Stimulated activated CD8-positive, alpha-beta memory T cell treated with anti-CD3 and anti-CD28 coated beads, Interleukin-15, amount 100 ng/mL, for 1 hour (primary cell): ENCODE data around the gene SIAE.
A peak's percentile ranks its signal among the peaks of the same experiment; 100 is the strongest.

Experiments used
- DNase-seq: peaks from one replicate; pipeline ENCODE4 v3.0.0-alpha.2; 2020; ENCODE audit warnings: low read depth

Gene SIAE, protein sequence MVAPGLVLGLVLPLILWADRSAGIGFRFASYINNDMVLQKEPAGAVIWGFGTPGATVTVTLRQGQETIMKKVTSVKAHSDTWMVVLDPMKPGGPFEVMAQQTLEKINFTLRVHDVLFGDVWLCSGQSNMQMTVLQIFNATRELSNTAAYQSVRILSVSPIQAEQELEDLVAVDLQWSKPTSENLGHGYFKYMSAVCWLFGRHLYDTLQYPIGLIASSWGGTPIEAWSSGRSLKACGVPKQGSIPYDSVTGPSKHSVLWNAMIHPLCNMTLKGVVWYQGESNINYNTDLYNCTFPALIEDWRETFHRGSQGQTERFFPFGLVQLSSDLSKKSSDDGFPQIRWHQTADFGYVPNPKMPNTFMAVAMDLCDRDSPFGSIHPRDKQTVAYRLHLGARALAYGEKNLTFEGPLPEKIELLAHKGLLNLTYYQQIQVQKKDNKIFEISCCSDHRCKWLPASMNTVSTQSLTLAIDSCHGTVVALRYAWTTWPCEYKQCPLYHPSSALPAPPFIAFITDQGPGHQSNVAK

DNA sequence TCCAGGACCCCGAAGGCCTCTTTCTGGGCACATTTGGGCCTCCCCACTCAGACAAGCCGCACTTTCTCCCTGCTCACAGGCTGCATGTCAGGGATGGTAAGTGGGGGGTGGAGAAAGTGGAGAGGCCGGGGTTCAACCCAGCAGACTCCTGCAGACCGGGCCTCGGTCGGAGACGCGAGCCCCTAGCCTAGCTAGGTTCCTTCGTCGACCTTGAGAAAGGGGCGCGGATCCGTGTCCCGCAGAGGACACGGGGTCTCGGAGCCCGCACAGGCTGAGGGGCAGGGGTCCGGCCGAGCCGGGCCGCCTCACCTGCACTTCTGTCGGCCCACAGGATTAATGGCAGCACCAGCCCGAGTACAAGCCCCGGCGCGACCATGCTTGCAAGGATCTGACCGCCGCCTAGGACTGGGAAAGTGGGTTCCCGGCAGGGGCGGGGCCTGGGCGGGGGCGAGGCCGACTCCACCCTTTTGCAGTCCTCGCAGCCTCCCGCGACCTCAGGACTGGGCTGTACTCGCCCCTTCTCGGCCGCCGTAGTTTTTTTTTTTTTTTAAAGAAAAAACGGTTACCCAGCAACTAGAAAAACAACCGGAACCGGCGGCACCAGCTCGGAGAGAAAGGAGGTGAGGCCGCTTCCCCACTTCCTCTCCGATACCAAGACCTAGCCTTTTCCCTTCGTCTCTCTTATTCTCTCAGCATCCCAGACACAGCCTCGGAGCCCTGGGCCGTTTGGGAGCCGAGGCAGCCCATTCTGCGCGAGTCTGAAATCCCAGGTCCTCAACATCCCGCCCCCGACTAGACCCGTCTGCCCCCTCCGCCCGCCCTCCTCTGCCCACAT is at the start of gene SIAE, which contains the start of gene SPA17:
Gene SIAE (minus strand): TSS at position 407 of the 835 bp plus-strand sequence. CDS start 31 bp downstream, at position 376.
Gene SPA17 (plus strand): TSS at position 572 of the 835 bp plus-strand sequence. CDS start 1,361 bp downstream, outside the sequence.
- DNase-seq, result peak; percentile 55

DNA sequence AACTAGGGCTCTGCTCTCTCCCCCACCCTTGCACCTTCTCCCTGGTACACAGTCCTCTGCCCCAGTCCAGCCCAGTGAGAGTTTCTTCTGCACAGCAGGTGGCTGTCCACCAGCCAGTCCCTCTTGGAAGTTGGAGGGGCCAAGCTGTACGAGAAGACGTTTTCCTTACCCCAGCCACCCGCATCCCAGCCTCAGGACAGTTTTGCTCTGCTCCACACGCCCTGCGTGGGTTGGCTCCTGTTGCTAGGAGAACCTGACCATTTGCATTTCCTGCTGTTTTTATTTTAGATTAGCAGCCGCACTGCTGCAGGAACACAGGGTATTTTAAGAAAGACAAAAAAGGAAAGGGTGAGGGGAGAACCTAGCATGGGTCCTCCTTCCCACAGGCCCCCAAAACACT is 48.6 kb upstream of the SIAE start:
- no peak for DNase-seq

DNA sequence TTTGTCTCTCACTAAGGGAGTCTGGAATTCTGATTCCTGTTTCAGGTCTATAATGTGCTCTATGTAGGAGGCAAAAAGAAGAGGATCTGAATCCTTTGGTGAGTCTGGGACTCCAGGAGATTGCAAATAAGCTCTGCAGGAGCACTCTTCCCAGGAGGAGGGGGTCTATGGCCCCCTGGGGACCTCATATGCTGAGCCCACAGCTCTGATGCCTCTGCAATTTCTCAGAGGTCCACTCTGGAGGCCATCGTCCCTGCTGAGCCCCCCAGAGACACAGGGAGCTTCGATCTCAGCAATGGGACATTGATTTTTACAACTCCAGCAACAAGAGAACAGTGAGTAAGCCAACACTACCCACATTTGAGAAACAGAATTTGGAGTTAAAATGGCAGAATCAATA is 46.0 kb upstream of the SIAE start:
- DNase-seq, result no peak

DNA sequence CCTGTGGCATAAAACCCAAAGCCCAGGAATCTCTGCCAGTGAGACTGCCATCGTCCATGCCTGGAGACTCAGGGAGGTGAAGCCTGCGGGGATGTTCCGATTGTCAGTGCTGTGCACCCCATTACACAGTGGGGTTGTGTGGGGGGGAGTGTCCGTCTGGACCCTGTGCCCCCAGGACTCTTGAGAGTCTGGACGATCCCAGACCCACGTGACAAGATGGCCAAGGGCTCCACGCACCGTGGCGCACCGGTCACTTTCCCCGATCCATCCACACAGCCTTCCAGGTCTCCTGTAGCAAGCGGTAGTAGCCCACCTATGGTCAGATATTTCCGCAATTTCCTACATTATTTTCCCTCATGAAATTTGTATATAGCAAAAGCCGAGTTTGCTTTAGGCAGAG is 45.3 kb upstream of the SIAE start:
- no peak for DNase-seq

DNA sequence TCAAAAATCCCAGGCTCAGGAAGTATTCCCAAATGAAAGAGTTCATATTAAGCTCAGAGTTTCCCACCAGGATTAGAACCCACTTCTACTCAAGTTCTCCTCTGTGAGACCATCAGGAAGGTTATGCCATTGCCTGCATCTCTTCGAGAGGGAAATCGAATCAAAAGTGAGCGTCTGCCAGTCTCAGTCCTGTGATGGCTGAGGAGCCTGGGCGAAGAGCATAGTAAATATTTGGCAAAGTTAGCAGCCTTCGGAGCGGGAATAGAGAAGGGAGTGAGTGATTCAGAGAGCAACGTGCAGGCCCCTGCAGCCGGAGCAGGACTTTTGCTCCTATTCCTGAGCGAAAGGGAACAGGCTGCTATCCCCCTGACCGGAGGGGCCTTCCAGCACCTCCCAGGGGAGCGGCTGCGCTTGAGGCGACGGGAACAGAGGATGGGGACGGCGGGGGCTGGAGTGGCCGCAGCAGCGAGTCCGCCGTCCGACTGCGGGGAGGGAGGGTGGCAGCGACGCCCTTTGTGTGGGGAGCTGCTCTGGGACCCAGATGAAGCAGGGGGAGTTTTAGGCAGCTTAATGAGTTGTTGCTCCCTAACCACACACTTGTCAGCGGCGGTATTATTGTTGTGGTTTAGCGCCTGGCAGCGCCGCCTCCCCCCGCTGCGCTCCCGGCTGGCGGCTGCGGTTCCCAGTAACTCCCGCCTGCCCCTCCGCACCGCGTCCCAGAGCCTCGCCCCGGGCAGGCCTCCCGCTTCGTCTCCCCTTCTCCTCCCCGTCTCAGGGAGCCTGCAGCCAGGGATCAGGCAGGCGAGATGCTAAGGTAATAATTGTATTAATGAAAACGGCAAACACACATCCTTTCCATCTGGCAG is 44.5 kb upstream of the SIAE start:
- no peak for DNase-seq

DNA sequence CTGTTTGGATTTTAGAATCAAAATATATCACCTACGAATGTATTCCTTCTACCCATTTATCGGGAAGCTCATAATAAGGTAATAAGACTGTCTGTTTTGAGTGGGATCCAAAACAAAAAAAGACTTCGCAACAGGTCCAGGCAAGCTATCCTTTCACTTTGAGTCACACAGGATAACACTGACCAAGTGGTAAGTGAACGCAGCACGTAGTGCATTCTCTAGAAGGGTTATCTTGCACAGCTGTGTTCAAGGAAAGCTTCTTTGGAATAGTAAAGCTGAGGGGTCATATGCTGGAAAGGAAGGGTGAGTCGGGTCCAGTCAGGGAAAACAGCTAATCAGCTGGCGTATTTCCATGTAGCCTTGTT is 43.9 kb upstream of the SIAE start:
- DNase-seq, result no peak

DNA sequence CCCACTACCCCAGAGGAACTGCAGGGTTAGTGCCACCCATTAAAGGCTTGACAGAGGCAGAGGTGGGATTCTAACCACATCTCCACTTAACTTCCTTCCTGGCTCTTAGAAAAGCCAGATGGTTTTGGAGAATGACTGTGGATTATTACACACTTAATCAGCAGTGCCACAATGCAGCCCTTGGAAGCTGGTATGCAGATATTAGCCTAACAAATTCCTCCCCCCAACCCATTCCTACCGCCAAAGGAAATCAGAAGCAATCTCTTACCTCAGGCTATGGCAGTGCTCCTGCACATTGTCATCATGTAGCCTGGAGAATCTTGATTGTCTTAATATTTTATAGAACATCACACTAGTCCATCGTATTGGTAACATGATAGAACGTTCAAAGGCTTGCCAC is 43.1 kb upstream of the SIAE start:
- no peak for DNase-seq

DNA sequence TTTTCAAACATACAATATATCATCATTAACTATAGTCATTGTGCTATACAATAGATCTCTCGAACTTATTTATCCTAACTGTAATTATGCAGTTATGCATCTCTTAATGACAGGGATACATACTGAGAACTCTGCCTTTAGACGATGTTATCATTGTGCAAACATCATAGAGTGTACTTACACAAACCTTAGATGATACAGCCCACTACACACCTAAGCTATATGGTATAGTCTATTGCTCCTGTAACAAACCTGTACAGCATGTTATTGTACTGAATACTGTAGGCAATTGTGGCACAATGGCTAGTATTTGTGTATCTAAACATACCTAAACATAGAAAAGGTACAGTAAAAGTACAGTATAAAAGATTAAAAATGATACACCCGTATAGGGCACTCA is 38.9 kb upstream of the SIAE start:
- DNase-seq, result no peak

DNA sequence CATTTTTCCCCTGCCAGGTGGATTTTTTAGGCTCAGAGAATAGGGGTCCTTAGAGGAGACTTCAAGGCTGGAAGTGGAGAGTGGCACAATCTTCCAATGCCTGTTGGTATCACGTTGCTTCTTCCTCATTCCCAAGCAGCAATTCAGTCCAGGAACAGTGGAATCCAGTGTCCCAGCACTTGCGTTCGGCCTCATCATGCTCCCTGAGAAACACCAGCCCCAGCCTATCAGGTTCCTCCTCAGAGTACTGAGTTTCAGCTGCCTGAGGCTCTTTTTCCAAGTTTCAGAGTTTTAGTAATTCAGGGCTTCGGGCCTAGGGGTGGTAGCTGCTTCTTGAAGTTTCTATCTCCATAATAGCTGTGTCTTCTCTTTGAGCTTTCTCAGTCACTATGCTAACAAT is 34.3 kb upstream of the SIAE start:
- DNase-seq, result no peak

DNA sequence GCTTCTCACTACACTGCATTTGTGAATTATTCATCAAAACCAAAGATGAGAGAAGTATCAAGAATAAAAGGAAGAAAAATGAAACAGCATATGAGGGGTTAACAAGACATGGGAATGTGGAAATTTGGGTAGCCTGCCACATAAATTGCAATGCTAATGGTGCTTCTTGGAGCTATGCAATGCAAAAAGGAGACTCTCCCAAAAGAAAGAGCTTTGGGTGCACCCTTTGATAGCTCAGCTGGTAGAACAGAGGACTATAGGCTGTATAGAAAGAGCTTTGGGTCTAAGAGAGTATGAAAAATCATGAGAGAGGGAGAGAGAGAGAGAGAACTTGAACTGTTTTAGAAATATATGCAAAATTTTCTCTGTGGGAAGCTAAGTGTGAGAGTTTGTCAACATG is 26.5 kb upstream of the SIAE start:
- DNase-seq, result no peak

DNA sequence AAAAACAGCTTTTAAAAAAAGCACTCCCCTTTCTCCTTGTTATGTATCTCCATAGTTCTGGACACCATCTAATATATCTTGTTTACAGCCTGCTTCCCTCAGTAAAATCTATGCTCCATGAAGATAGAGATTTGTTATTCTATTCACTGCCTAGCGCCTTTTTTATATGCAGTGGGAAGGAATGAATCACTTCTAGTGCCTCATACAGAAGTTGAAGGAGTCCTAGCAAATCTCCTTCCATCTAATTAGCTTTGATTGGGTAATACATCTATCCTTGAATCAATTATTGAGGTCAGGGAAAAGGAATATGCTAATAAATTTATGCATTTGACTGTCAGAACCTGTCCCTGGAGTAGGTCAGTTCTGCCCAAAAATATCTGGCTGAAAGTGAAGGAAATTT is 26.0 kb upstream of the SIAE start:
- DNase-seq, result no peak

DNA sequence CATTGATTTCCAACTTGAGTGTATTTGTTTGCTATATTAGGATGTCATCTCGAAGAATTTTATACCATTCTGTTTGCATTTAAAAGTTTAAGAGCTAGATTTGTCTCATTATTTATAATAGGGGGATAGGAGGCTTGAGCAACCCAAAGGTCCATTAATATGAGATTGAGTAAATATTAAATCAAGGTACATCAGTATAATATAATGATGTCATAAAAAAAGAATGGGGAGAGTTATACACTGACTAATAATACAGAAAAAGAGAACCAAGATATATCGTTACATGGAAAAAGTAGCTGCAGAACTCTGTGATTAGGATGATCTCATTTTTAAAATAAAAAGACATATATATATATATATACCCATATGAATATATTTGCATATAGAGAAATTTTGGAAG is 19.6 kb upstream of the SIAE start:
- no peak for DNase-seq

DNA sequence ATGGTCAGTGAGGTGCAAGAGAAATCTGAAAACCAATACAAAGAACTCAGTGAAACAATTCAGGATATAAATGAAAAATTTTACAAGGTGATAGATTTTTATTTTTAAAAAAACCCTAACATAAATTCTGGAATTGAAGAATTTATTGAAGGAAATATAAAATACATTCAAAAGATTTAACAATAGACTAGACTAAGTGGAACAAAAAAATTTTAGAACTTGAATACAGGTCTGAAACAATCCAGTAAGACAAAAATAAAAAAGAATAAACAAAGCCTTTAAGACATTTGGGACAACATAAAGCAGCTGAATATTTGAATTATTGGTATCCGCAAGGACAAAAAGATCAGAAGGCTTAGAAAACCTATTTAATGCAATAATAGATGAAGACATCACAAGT is 8.9 kb upstream of the SIAE start:
- DNase-seq, result no peak

DNA sequence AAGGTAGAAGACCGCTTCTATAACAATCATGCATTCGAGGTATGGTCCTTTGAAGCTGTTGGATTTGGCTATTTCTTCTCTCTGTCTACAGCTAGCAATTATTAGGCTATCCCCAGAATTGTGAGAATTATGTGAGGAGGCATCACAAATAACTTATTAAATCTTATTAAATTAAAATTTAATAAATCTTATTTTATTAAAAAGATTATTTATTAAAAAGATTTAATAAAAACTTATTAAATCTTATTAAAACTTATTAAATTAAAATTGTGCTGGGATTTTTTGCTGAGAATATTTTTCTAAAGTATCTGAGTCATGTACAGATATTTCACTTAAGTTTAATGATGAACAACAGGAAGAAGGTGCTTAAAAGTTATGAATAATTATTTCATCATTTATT is 7.9 kb upstream of the SIAE start:
- DNase-seq, result no peak

DNA sequence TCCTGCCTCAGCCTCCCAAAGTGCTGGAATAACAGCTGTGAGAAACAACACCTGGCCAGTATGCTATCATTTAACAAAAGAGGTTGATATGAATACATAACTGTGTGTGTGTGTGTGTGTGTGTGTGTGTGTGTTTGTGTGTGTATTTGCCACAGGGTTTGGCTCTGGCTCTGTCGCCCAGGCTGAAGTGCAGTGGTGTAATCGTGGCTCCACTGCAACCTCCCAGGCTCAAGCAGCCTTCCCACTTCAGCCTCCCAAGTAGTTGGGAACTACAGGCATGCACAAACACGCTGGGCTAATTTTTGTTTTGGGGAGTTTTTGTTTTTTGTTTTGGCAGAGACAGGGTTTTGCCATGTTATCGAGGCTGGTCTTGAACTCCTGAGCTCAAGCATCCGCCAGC is 4.9 kb upstream of the SIAE start:
- DNase-seq, result no peak

DNA sequence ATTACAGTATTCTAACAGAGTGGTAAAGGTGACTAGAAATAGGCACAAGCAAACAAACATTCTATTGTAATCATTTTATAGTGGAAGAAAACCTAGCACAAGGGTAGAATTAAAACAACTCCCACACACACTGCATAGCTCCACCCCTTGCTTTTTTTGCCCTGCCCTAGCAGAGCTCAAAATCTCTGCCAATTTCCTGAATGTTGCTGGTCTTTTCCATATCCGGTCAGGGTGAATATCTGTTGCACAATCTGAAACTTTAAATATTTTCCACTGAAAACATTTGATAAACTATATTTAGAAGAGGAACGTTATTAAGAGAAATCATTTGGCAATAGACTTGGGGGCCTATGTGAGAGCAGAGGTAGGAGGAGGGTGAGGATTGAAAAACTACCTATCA is 2.8 kb upstream of the SIAE start:
- DNase-seq, result no peak

DNA sequence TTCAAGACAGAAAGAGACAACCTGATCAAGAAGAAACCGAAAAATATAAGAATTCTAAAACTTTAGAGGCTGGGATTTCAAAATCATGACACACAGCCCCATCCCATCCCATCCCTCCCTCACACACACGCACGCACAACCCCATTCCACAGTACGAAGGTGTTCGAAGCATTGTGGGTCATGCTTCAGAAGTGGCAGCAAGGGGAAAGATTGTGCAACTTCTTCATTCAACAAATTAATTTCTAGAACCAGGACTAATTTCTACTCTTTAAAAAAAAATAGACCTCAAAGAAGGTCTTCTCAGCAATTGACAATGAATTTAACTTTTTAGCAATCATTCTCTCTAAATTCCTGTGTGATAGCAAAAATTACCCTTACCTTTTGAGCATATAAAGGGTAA is 1.0 kb upstream of the SIAE start:
- no peak for DNase-seq

DNA sequence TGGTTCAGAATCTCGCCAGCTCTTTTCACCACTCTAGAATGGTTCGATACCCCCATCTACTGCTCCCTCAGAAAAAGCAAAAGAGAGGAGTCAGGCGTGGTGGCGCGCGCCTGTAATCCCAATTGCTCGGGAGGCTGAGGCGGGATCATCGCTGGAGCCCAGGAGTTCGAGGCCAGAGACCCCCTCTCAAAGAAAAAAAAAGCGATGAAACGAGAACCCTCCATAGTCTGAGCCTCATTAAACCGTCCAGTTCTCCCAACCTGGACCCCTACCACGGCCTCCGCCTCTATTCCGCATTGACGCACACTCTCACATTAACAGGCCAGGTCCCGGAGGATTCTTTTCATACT is 604 bp upstream of the SIAE start:
- no peak for DNase-seq

DNA sequence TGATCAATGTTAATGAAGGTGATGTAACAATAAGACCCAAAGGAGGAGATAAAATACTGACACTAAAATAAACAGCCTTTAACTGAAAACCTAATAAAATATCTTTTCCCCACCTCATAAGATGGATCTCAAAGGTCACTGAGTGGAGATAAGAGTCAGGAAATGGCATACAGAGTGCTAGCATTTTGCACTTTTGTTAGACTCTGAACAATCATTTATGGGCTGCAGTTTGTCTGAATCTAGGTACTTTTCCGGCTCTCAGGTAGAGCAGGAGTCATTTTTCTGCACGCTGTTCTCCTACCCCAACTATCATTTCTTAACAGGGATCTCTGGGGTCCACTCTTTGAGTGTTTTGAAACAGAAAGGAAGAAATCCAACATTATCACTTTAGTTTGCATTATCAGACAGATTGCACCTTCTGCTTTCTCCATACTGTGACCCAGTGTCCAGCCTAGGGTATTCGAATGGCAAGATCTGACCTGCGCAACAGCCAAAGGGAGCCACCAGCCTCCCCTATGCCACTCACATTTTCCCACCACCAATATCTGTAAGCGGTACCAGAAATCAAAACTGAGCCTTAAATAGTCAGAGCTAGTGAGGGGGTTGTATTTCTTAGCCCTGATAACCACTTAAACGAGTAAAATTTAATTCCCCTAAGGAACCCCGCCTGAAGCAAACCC is 863 bp downstream of the SIAE start:
- DNase-seq, result no peak

DNA sequence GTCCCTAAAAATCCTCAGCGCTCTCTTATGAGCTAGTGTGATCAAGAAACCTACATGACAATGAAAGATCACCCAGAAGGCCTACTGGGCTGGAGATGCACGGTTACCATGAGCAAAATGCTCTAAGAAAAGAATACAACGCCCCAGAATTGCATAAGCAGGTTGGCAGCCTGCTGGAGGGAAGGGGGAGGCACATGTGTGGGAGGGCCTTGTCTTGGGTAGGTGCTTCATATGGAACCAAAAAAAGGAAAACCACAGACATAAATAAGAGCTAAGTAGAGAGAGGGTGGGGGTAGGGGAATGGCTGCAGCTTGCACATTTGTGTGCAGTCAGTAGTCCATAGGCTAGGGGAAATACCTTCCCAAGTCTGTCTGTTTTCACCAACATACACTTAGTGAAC is 2.8 kb downstream of the SIAE start:
- DNase-seq, result no peak

DNA sequence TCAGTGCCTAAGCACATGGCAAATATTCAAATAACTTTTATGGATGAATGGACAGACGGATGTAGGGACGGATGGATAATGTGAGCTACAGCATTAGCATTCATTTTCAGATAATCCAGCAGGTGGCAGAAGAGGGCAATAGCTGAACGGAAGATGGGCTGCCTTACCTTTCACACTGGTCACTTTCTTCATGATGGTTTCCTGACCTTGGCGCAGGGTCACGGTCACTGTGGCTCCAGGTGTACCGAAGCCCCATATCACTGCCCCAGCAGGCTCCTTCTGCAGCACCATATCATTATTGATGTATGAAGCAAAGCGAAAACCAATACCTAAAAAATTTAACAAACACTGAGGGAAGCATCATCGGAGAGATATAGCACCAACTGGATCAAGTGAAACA is 4.3 kb downstream of the SIAE start:
- peak; percentile 18 for DNase-seq

DNA sequence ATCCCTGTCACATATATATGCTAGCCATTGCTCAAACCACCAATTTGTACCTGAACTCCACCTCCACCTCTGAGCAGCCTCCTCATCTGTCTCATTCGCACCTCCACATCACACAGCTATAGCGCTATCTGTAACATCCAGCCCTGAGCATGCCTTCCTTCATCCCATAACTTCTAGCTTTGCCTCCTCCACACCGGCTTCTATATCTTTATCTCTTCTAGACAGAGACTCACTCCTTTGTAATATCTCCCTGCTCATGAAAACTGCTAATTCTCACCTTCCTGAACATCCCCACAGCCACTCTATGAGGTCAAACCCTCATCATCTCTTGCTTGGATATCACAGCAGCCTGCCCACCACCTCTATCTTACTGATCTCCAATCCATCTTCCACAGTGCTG is 5.9 kb downstream of the SIAE start:
- no peak for DNase-seq
